HG02938 (cell line): ENCODE measurements around the gene AQP1.

Source experiments
- ATAC-seq: cut with Tn5 transposase; IDR thresholded peaks from one replicate; pipeline ENCODE4 v1.9.1; 2021; ENCODE audit warnings: mild to moderate bottlenecking, moderate library complexity; ENCODE audit not compliant: unreplicated experiment

Gene AQP1

GRCh38 chr7:30905078-30906012 is 6.3 kb upstream of the AQP1 start:
- ATAC-seq, result no peak

GRCh38 chr7:30906014-30906413 is 5.6 kb upstream of the AQP1 start:
- no peak for ATAC-seq

- no peak for ATAC-seq
These were observed 5.0 kb upstream of the AQP1 start for GRCh38 chr7:30906515-30907240.

GRCh38 chr7:30907527-30908267 is 4.0 kb upstream of the AQP1 start:
- no peak for ATAC-seq

- no peak for ATAC-seq
These were observed 3.0 kb upstream of the AQP1 start for GRCh38 chr7:30908681-30909080.

GRCh38 chr7:30909431-30909830 is 2.2 kb upstream of the AQP1 start:
- no peak for ATAC-seq

- no peak for ATAC-seq
These were observed 1.1 kb upstream of the AQP1 start for GRCh38 chr7:30910411-30911073.

- no peak for ATAC-seq
These were observed 520 bp upstream of the AQP1 start for GRCh38 chr7:30911133-30911532.

GRCh38 chr7:30912021-30912730 is 523 bp downstream of the AQP1 start:
- ATAC-seq, result no peak

- no peak for ATAC-seq
These were observed 1.0 kb downstream of the AQP1 start for GRCh38 chr7:30912731-30912985.

GRCh38 chr7:30912986-30913811 is 1.5 kb downstream of the AQP1 start:
- ATAC-seq, result no peak

- no peak for ATAC-seq
These were observed 2.3 kb downstream of the AQP1 start for GRCh38 chr7:30913821-30914515.

- no peak for ATAC-seq
These were observed 2.9 kb downstream of the AQP1 start for GRCh38 chr7:30914596-30914995.

GRCh38 chr7:30915005-30915601 is 3.5 kb downstream of the AQP1 start:
- ATAC-seq, result no peak

- no peak for ATAC-seq
These were observed 4.1 kb downstream of the AQP1 start for GRCh38 chr7:30915751-30916150.

GRCh38 chr7:30916255-30916654 is 4.6 kb downstream of the AQP1 start:
- ATAC-seq, result no peak

- ATAC-seq, result no peak
These were observed 5.1 kb downstream of the AQP1 start for GRCh38 chr7:30916767-30917166.

GRCh38 chr7:30917216-30917893 is 5.7 kb downstream of the AQP1 start:
- no peak for ATAC-seq
